K562 (cell line): ENCODE measurements around the gene BICC1.

Experiments
- AFF4 ChIP-seq: sonication (generic); formaldehyde crosslinking; IDR thresholded peaks from 2 replicates; pipeline ENCODE4 v1.8.0; 2023; ENCODE audit warnings: mild to moderate bottlenecking, missing genetic modification reagents
- CTCF ChIP-seq, 3 experiments: IDR thresholded peaks in 2 of 3; conservative IDR thresholded peaks in 1 of 3; 2 replicates each; pipeline ENCODE4 v1.5.1; 2011 to 2012; ENCODE audit warnings: low read length in 3 of 3, mild to moderate bottlenecking in 3 of 3, control low read depth in 2 of 3, improper control_type of control experiment in 1 of 3, inconsistent platforms in 1 of 3, low read depth in 1 of 3, mixed read lengths in 1 of 3, moderate library complexity in 1 of 3; ENCODE audit not compliant: insufficient read depth in 2 of 3
- HBP1 ChIP-seq: fragments of 450-650 bp; formaldehyde crosslinking; IDR thresholded peaks from 2 replicates; pipeline ENCODE4 v1.4.0; 2022; ENCODE audit warnings: missing genetic modification characterization
- JUND ChIP-seq, 2 experiments: IDR thresholded peaks; 2 replicates in 1 of 2; 3 replicates in 1 of 2; pipeline ENCODE4 v1.6.1; 2011; ENCODE audit warnings: borderline replicate concordance in 2 of 2, low read depth in 2 of 2, low read length in 2 of 2, improper control_type of control experiment in 1 of 2, missing biosample characterization in 1 of 2, missing genetic modification characterization in 1 of 2, missing genetic modification reagents in 1 of 2
- ZNF232 ChIP-seq: sonication (generic); formaldehyde crosslinking; IDR thresholded peaks from 2 replicates; pipeline ENCODE4 v1.8.0; 2022; ENCODE audit warnings: mild to moderate bottlenecking, missing genetic modification reagents
- ZZZ3 ChIP-seq: fragments of 450-650 bp; IDR thresholded peaks from 2 replicates; pipeline ENCODE4 v1.6.1; 2016; ENCODE audit warnings: antibody characterized with exemption, mild to moderate bottlenecking, moderate library complexity

GRCh38 chr10:58756130-58756719, 243.6 kb downstream of the BICC1 start:
- TF ChIP-seq ZNF232 (CRISPR knock-in tag) (no peak), HBP1 (CRISPR knock-in tag) (no peak), CTCF (IDR thresholded peaks at IDR 0.05 in 2 of 3, conservative IDR thresholded peaks at IDR 0.05 in 1 of 3; ENCODE audit: insufficient read depth in 2 of 3, low read depth in 1 of 3, low read length in 3 of 3) (no peak), JUND (IDR thresholded peaks at IDR 0.05; ENCODE audit: borderline replicate concordance, low read depth, low read length) (no peak), JUND (tag; IDR thresholded peaks at IDR 0.05; ENCODE audit: borderline replicate concordance, low read depth, low read length) (no peak), AFF4 (CRISPR knock-in tag) (no peak), ZZZ3 (no peak)
